ENCODE results near the gene YKT6. TPM values are rescaled to one million over a fixed set of nuclear protein-coding genes. Genes with fewer than 3 reads are reported as not detected.

The YKT6 gene
- total RNA-seq, 4 donors from 2014 or later, result 48.3 to 75.8 (median 54.4) TPM

DNA sequence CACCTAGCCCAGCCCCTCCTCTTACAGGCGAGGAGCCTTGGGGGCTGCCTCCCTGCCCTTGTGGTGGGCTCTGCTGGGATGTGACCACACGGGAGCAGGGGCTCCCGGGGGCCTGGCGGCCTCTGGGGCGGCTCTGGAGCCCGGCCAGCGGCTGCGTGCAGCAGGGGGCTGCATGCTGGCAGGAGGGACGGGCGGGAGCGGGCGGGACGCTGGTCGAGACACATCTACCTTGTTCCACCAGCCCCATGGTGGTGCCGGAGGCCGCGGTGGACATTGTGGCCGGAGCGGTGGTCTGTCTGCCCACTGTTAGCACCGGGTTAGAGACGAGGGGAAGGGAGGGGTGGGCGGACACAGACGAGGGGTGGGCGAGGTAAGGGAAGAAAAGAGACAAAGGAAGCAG, 38.6 kb downstream of the YKT6 start:
- ATAC-seq (ENCODE audit: low FRiP score), result no peak
- DNase-seq (ENCODE audit: low spot score), result no peak
- TF ChIP-seq, protein P1, sequence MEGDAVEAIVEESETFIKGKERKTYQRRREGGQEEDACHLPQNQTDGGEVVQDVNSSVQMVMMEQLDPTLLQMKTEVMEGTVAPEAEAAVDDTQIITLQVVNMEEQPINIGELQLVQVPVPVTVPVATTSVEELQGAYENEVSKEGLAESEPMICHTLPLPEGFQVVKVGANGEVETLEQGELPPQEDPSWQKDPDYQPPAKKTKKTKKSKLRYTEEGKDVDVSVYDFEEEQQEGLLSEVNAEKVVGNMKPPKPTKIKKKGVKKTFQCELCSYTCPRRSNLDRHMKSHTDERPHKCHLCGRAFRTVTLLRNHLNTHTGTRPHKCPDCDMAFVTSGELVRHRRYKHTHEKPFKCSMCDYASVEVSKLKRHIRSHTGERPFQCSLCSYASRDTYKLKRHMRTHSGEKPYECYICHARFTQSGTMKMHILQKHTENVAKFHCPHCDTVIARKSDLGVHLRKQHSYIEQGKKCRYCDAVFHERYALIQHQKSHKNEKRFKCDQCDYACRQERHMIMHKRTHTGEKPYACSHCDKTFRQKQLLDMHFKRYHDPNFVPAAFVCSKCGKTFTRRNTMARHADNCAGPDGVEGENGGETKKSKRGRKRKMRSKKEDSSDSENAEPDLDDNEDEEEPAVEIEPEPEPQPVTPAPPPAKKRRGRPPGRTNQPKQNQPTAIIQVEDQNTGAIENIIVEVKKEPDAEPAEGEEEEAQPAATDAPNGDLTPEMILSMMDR (IDR thresholded peaks at IDR 0.05), result no peak

GRCh38 chr7:44240376-44240775, 39.6 kb downstream of the YKT6 start:
- TF ChIP-seq, protein P1 (IDR thresholded peaks at IDR 0.05), result no peak
- no peak for ATAC-seq (ENCODE audit: low FRiP score)
- DNase-seq (ENCODE audit: low spot score), result no peak

DNA sequence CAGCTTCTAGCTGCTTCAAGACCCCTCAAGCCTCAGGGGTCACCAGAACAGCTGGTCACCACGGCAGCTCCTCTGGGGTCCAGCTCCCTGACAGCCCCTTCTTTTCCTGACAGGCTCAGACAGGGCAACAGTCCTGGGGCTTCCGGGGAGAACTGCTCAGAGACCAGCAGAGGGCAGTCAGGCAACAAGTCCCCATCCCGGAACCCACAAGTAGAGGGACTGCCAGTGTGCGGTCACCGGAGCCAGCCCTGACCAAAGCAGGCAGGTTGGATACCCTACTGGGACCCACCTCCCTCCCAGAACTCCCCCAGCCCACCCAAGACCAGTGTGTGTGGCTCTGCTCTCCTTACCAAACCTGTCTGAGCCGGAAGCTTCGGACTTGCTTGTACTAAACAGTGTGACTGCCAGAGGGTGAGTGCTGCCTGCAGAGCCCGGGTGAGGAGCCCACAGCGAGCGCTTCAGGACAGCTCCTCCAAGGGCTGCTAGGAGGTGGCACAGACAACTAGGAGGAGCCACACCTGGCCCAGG, 40.3 kb downstream of the YKT6 start:
- DNase-seq (ENCODE audit: low spot score), result no peak
- ATAC-seq (ENCODE audit: low FRiP score), result peak; percentile 65
- TF ChIP-seq, protein P1 (IDR thresholded peaks at IDR 0.05), result no peak

DNA sequence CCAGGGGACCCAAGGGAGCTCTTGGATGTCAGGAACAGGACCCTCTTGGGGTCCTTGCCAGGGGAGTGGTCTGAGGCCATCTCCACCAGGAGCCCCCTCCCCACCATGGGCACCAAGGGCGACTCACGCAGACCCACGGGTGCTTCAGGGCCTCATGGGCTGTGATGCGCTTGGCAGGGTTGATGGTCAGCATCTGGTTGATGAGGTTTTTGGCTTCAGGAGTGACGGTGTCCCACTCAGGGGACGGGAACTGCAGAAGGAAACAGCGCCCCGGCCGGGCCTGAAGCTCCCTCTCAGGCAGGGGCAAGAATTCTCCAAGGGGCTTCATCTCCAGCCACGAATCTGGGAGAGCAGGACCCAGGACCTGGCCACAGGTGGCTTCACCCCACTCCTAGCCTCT, 41.3 kb downstream of the YKT6 start:
- TF ChIP-seq, protein P1 (IDR thresholded peaks at IDR 0.05), result no peak
- DNase-seq (ENCODE audit: low spot score) (no peak), ATAC-seq (ENCODE audit: low FRiP score) (no peak)

- no peak for DNase-seq (ENCODE audit: low spot score)
- TF ChIP-seq, protein P1 (IDR thresholded peaks at IDR 0.05), result no peak
- no peak for ATAC-seq (ENCODE audit: low FRiP score)
These were observed 43.5 kb downstream of the YKT6 start for GRCh38 chr7:44244282-44244681.

- no peak for ATAC-seq (ENCODE audit: low FRiP score)
- DNase-seq (ENCODE audit: low spot score), result no peak
These were observed 45.8 kb downstream of the YKT6 start for GRCh38 chr7:44246396-44247113.

More at GRCh38 chr7:44246396-44247113, 45.8 kb downstream of the YKT6 start:
- TF ChIP-seq, protein P1 (IDR thresholded peaks at IDR 0.05), result no peak
